ENCODE results near the gene ARHGAP1.

Gene ARHGAP1

DNA sequence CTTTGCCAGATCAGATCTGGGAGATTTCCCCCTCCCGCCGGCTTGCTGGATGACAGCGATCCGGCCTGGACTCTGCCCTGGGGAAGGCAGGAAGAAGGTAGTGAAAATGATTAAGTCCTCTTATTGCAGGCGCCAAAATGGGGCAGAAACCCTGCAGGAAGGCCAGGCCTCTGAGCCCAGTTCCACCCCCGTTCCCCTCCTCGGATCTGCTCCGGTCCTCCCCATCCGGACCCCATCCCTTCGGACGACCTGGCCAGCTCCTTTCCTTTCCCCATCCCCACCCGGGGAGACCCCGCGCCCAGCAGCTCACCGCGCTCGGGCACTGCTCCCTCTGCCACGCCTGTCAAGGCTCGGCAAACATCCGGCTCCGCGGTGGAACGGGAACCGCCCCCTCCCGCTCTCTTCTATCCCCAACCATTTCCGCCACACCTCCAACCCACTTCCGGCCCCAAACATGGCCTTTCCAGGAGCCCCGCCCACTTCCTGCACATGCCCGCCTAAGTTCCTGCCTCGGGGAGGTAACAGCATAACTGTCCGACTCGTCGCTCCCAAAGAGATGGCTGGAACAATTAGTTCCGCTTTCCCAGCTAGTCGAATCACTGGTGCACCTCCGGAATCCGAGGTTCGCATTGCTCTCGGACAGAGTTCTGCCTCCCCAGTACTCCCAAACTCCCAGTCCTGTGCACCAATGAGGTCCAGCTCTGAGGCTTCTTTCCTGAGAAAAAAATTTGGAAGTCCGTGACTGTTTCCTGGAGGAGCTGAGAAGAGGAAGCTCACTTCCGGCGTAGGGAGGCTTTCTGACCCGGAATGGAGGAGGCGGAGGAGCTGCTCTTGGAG is at the start of gene ARHGAP1, which contains the start of gene ZNF408:
ARHGAP1 (minus strand) TSS at position 379 of the 837 bp plus-strand sequence. CDS start 4,512 bp downstream, outside the sequence.
ZNF408 (plus strand) TSS at position 791 of the 837 bp plus-strand sequence; CDS start at position 808, 17 bp downstream.
- in situ Hi-C loops (cut with HindIII; ENCODE audit: low pct_ligation_motif_present, low pct_unique_long_range_greater_than_20kb, low sequenced_read_pairs): no loop called here
- DNase-seq: peak; percentile 97

DNA sequence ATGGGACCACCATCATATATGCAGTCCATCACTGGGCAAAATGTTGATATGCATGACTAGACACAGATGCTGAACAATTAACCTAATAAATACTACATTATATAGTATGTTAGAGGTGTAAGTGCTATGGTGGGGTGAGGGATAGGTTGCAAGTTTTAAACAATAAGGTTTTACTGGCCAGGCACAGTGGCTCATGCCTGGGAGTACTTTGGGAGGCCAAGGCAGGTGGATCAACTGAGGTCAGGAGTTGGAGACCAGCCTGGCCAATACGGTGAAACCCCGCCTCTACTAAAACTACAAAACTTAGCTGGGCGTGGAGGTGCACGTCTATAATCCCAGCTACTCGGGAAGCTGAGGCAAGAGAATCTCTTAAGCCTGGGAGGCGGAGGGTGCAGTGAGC is 46.7 kb upstream of the ARHGAP1 start:
- no peak for DNase-seq
- in situ Hi-C loops (cut with HindIII; ENCODE audit: low pct_ligation_motif_present, low pct_unique_long_range_greater_than_20kb, low sequenced_read_pairs): no loop called here

- in situ Hi-C loops (cut with HindIII; ENCODE audit: low pct_ligation_motif_present, low pct_unique_long_range_greater_than_20kb, low sequenced_read_pairs): no loop called here
- DNase-seq: no peak
Measured at GRCh38 chr11:46745995-46746394, 45.6 kb upstream of the ARHGAP1 start.

GRCh38 chr11:46745328-46745727 is 44.9 kb upstream of the ARHGAP1 start:
- no peak for DNase-seq
- in situ Hi-C loops (cut with HindIII; ENCODE audit: low pct_ligation_motif_present, low pct_unique_long_range_greater_than_20kb, low sequenced_read_pairs): no loop called here

- DNase-seq: no peak
- in situ Hi-C loops (cut with HindIII; ENCODE audit: low pct_ligation_motif_present, low pct_unique_long_range_greater_than_20kb, low sequenced_read_pairs): no loop called here
Measured at GRCh38 chr11:46743693-46744339, 43.4 kb upstream of the ARHGAP1 start.

DNA sequence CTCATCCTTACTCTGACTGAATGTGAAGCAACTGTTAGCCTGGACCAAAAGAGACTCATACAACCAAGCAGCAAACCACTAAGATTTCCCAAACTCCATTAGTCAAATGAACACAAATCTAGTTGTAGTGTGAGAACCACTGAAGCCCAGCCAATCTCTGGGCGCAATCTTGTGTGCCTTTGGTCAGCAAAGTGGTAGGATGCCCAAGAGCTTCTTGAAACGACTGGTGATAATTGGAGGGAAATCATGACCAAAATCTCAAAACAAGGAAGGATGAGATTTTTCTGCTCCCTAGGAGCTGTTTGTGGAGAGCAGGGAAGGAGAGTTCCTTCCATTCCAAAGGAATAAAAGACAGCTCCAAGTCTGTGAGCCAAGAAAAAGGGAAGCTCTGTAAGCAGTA is 42.6 kb upstream of the ARHGAP1 start:
- in situ Hi-C loops (cut with HindIII; ENCODE audit: low pct_ligation_motif_present, low pct_unique_long_range_greater_than_20kb, low sequenced_read_pairs): no loop called here
- DNase-seq: no peak

DNA sequence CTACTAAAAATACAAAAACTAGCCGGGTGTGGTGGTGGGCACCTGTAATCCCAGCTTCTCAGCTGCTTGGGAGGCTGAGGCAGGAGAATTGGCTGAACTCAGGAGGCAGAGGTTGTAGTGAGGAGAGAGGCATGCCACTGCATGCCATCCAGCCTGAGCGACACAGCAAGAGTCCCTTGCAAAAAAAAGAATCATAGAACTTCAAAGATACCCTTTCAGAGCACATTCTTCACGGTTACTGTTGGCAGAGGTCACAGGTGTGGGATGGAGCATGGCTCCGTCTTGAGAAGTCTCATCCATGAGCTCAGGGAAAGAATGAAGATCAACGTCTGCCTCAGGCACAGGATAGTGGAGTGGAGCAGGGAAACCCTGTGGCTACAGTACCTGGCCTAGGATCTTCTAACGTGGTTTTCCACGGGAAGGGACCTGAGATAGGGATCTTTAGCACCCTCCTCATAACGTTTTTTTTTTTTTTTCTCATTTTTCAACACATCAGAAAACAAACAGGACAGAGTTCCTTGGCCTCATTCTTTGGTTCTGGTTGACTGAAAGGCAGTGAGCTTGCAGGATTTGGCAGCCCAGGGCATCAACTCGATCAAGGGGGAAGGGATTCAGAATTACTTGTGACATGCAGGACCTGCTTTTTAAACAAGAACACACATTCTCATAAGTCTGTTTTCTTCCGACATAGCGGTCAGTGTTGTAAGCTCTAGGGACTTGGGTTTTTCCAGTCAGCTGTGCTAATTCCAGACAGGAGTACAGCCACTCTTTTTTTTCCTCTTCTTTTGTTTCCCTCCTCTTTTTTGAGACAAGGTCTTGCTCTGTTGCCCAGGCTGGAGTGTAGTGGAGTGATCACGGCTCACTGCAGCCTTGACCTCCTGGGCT is 41.4 kb upstream of the ARHGAP1 start:
- in situ Hi-C loops (cut with HindIII; ENCODE audit: low pct_ligation_motif_present, low pct_unique_long_range_greater_than_20kb, low sequenced_read_pairs): no loop called here
- DNase-seq: no peak

GRCh38 chr11:46738887-46739286 is 38.5 kb upstream of the ARHGAP1 start:
- in situ Hi-C loops (cut with HindIII; ENCODE audit: low pct_ligation_motif_present, low pct_unique_long_range_greater_than_20kb, low sequenced_read_pairs): no loop called here
- DNase-seq: no peak

DNA sequence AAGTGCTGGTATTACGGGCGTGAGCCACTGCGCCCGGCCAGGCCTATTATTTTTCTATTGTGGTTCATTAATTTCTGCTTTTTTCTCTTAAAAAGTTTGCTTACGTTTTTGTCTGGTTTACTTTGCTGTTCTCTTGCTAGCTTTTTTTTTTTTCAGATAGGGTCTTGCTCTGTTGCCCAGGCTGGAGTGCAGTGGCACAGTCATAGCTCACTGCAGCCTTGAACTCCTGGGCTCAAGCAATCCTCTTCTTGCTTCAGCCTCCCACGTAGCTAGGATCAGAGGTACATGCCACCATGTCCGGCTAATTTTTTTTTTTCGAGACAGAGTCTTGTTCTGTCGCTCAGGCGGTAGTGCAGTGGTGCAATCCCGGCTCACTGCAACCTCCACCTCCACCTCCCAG is 37.3 kb upstream of the ARHGAP1 start:
- DNase-seq: no peak
- in situ Hi-C loops (cut with HindIII; ENCODE audit: low pct_ligation_motif_present, low pct_unique_long_range_greater_than_20kb, low sequenced_read_pairs): no loop called here

DNA sequence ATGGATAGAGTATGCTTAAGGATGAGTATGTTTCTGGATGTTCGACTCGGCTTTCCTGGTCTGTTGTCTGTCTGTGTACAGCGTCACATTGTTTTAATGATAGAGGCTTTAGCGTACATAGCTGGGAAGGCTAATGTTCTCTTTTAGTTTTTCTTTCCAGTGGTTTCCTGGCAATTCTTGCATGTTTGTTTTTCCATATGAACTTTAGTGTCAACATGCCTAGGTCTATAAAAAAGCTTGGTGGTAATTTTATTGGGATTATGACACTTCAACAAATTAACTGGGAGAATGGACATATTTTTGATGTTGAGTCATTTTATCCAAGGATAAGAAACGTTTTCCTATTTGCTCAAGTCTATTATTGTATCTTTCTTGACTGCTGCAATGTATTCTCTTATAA is 36.2 kb upstream of the ARHGAP1 start:
- in situ Hi-C loops (cut with HindIII; ENCODE audit: low pct_ligation_motif_present, low pct_unique_long_range_greater_than_20kb, low sequenced_read_pairs): no loop called here
- DNase-seq: no peak

DNA sequence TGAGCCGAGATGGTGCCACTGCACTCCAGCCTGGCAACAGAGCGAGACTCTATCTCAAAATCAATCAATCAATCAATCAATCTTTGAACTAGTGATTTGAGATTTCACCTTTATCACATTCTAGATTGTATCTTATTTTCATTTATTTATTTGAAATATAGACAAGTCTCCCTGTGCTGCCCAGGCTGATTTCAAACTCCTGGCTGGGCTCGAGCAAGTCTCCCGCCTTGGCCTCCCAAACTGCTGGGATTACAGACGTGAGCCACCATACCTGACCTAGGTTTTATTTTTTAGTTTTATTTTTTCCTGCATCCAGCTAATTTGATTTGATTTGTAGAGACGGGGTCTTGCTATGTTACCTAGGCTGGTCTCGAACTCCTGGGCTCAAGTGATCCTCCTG is 35.7 kb upstream of the ARHGAP1 start:
- no peak for DNase-seq
- in situ Hi-C loops (cut with HindIII; ENCODE audit: low pct_ligation_motif_present, low pct_unique_long_range_greater_than_20kb, low sequenced_read_pairs): no loop called here

DNA sequence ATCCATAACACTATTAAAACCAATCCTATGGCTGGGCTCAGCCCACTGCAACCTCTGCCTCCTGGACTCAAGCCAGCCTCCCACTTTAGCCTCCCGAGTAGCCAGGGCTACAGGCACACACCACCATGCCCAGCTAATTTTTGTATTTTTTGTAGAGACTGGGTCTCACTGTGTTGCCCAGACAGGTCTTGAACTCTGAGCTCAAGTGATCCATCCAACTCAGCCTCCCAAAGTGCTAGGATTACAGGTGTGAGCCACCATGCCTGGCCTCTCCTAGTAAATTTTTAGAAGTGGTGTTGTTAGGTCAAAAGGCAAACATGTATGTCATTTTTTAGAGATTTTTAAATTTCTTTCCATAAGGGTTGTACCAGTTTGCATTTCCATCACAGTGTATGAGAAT is 32.8 kb upstream of the ARHGAP1 start:
- in situ Hi-C loops (cut with HindIII; ENCODE audit: low pct_ligation_motif_present, low pct_unique_long_range_greater_than_20kb, low sequenced_read_pairs): no loop called here
- DNase-seq: no peak

DNA sequence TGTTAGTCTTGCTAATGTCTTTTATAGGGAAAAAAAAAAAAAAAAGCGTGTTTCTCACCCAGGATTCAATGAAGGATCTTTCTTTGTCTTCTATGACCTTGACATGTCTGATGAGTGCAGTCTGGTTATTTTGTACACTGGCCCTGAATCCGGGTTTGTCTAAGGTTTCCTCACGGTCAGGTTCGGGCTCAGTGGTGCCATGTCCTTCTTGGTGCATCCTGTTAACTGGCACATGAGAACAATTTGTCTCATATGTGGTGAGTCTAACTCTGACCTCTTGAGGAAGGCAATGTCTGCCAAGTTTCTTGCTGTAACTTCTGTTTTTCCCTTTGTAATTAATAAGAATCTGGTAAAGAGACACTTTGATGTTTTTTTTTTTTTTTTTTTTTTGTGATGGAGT is 31.1 kb upstream of the ARHGAP1 start:
- in situ Hi-C loops (cut with HindIII; ENCODE audit: low pct_ligation_motif_present, low pct_unique_long_range_greater_than_20kb, low sequenced_read_pairs): no loop called here
- DNase-seq: no peak

DNA sequence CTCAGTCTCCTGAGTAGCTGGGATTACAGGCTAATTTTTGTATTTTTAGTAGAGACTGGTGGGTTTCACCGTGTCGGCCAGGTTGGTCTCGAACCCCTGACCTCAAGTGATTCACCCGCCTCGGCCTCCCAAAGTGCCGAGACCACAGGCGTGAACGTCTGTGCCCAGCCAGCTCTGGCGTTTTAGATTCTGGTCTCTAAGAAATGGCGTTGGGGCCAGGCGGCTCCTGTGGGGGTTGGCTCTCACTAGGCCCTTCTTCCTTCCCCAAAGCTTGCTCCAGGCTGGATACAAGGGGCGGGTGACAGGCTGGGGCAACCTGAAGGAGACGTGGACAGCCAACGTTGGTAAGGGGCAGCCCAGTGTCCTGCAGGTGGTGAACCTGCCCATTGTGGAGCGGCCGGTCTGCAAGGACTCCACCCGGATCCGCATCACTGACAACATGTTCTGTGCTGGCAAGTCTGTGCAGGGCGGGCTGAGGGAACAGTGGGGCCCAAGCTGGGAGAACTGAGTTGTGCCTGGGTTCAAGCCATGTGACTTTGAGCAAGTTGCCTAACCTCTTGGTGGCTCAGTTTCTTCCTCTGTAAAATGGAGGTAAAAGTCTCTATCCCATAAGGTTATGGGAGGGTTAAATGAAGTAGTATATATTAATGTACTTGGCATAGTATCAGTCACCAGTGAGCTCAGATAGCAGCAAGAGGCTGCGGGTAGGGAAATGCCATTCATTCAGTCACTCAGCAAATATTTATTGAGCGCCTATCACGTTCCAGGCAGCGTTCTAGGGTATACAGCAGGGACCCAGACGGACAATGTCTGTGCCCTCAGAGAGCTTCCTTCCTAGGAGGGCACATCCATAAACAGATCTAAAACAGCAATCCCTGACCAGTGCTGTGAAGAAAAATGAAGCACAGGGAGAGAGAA is 28.9 kb upstream of the ARHGAP1 start:
- in situ Hi-C loops (cut with HindIII; ENCODE audit: low pct_ligation_motif_present, low pct_unique_long_range_greater_than_20kb, low sequenced_read_pairs): no loop called here
- DNase-seq: no peak

- DNase-seq: no peak
- in situ Hi-C loops (cut with HindIII; ENCODE audit: low pct_ligation_motif_present, low pct_unique_long_range_greater_than_20kb, low sequenced_read_pairs): no loop called here
Measured at GRCh38 chr11:46728659-46729040, 28.2 kb upstream of the ARHGAP1 start.

DNA sequence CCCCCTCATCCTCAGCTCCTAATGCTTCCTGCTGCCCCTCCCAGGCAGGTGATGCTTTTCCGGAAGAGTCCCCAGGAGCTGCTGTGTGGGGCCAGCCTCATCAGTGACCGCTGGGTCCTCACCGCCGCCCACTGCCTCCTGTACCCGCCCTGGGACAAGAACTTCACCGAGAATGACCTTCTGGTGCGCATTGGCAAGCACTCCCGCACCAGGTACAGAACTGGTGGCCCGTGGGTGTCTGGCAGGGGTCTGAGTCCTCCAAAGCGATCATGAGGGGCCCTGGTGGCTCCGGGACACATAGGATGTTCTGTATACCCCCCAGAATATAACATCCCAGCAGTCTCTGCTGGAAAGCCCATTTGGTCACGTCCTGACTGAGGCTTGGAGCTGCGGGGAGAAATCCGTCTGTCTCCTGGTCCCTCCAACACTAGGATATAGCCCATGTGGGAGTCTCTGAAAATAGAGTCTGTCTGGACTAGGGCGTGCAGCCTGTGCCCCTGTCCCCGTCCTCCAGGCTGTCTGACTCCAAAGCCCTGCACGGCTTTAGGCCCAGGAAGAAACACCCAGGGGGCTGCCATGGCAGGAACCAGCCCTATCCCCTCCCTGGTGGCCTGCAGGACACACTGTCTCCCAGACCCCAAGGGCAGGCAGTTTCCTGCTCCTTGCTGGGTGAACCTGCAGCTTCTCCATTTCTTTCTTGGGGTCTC is 27.7 kb upstream of the ARHGAP1 start:
- in situ Hi-C loops (cut with HindIII; ENCODE audit: low pct_ligation_motif_present, low pct_unique_long_range_greater_than_20kb, low sequenced_read_pairs): no loop called here
- no peak for DNase-seq

GRCh38 chr11:46726206-46726862 is 25.9 kb upstream of the ARHGAP1 start:
- in situ Hi-C loops (cut with HindIII; ENCODE audit: low pct_ligation_motif_present, low pct_unique_long_range_greater_than_20kb, low sequenced_read_pairs): no loop called here
- DNase-seq: no peak

Measured in ACHN (cell line).